NCI-H128 (cell line): ENCODE data around the gene SLC38A8.
A peak's percentile ranks its signal among the peaks of the same experiment; 100 is the strongest.

ENCODE experiments used
- DNase-seq: peaks from one replicate; lab custom pipeline; 2025; ENCODE audit not compliant: unreplicated experiment; lab: John Stamatoyannopoulos, UW

Gene SLC38A8

DNA sequence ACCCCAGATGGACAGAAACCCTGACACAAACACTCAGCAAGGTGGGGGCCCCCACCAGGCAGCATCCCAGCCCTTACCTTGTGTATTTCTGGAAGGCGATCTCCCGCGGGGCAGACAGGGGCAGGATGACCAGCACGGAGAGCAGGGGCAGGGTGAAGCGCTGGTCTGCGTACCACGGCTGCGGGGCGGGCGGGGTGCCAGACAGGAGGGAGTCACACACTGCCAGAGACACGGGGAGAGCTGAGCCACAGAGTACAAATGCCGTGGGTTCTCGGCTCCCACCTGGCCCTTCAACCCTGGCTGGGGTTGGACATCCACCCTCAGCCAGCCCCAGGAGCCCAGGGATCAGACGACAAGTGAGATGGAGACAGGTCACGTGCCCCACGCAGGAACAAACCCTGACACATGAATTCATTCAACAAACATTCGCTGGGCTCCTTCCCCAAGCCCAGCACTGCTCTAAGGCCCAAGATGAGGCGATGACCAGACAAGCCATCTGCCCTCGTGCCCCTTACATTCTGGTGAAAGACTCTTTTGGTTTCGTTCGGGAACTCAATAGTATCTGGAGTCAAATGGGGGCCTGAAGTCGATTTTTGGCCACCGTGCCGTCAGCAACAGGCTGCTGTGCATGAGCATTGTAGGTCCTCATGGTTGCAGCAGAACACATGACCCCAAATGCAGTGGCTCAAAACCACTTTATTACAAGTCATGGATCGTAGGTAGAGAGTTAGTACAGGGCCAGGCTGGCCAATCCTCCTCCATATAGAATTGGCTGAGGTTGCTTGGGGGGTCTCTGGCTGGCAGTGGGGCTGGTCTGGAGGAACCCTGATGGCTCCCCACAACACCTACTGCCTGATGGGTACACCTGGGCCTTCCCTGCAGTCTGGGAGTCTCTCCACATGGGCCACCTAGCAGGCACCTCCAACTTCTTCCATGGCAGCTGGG lies 9.1 kb downstream of the SLC38A8 start:
- no peak for DNase-seq

DNA sequence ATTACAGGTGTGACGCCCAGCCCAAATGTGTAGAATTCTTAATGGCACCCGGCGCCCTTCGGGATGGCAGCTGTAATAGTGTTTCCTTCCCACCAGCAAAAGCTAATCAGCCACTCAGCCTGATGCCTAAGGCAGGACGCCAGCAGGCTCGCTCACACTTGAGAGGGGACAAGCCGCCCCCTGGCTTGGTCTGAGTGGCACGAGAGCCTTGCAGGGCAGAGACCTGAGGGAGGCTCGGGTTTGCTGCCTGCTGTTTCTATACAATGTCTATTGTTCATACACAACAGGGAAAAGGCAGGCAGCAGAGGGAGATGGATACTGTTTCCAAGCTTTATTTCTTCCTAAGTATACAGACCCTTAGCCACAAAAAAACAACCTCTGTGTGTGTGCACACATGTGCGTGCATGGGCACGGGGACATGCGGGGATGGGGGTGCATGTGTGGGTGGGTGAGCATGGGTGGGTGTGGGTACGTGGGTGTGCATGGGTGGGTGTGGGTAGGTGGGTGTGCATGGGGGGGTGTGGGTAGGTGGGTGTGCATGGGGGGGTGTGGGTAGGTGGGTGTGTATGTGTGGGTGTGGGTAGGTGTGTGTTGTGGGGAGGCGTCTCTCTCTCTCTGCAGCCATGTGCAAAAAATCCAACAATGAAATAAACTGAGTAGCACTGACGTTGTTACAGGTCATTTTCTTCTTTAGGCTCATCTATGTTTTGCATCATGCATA lies 10.0 kb downstream of the SLC38A8 start:
- peak; percentile 59 for DNase-seq

DNA sequence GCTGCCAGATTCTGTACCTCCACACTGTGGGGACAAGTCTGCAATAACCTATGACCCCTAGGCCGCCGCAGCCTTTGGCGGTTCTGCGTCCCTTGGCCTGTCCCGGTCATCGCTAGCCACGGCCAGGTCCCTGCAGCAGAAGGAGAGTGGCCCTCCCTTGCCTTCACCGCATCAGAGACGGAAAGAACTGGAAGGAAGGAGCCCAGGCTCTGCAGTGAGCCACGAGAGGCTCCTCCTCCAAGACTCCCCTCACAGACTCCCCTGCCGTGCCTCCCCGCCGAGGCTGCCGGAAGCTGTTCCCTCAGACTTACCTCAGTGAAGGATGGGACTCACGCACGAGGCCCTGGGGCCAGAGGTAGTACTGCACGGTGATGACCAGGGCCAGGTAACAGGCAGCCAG lies 11.0 kb downstream of the SLC38A8 start:
- DNase-seq = no peak

DNA sequence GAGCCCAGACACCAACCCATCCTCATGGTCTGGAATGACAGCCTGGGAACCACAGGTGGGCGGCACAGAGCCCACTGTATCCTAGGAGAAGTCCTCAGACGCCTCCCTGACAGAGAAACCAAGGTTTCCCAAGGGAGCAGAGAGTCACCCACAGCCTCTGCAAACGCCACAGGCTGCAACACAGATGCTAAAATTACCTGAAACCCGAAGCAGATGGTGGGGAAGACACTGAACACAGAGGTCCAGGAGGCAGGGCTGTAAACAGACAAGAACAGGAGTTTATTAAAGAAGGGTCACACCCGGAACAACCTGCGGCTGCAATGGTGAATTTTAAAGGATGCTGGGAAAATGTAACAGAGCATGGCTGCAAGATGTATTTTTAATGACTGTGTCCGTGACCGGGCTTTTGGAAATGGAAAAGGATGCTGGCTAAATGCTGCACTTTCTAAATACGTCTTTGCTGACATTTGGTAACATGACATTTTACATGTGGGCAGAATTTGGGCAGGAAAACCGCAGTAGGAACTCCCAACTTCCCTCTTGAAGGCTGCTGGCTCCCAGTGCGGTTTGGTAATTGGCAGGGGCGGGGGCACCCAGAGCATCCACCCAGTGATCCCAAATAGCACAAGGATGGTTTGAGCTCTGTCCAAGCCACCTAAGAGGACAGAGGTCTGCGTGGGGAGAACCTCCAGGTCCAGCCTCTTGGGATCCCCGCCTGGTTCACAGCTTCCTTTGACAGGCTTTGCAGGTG lies 13.1 kb downstream of the SLC38A8 start:
- DNase-seq = no peak

DNA sequence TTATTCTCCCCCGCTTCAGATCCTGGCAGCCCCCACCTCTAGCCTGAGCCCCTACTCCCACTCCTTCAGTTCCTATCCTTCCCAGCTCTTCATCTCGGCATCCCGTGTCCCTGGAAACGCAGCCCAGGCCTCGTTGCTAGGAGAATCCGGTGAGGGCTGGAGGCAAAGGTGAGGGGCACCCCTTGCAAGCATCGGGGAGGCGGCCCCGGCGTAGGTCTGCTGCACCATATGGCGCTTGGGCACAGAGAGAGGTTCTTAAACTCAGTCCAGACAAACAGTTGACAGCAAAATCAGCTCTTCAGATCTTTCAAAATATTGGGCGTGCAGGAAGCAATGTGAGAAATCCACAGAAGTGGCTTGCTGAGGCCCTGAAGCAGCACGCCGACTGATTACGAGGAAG lies 15.0 kb downstream of the SLC38A8 start:
- DNase-seq = no peak

DNA sequence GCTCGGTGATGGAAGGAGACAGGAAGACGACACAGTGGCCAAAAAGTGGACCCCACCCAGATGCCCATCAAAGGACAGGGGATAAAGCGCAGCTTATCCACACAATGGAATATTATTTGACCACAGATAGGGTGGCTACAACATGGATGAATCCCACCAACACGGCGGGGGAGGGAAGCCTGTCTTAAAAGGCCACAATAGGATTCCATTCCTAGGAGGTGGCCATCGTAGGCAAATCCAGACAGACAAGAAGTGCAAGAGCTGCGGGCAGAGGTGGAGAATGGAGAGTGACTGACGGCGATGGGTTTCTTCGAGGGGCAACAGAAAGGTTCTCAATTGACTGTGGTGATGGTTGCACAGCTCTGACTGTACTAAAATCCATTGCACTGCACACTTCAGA lies 16.0 kb downstream of the SLC38A8 start:
- no peak for DNase-seq

DNA sequence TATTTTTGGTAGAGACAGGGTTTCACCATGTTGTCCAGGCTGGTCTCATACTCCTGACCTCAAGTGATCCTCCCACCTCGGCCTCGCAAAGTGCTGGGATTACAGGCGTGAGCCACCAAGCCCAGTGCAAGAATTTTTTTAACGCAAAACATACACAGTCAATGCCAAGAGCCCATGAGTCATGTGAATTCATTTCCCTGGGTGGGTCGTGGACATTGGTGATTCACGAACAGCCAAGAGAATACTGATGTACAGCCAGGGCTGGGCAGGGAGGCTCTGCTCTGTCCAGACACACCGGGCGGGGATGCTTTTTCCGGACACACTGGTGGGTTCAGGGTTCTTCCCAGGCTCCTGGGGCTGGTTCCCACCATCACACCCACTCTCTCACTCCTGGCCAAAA lies 17.7 kb downstream of the SLC38A8 start:
- no peak for DNase-seq

DNA sequence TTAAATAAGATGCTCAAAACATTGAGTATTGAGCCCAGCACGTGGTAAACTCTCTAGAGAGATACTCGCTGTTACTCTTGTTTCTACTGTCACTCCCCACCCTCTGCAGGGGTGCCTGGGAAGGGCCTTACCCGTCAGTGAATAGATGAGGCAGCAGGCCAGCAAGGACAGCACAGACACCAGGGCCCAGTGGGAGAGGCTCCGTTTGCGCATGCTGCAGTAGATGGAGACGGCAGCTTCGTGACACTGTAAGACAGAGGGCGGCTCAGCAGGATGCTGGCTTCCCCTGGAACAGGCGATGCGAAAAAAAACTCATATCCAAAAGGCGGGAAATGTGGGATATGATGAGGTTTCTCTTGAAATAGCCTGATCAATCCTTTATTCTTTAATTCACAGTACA lies 20.0 kb downstream of the SLC38A8 start:
- DNase-seq = no peak

DNA sequence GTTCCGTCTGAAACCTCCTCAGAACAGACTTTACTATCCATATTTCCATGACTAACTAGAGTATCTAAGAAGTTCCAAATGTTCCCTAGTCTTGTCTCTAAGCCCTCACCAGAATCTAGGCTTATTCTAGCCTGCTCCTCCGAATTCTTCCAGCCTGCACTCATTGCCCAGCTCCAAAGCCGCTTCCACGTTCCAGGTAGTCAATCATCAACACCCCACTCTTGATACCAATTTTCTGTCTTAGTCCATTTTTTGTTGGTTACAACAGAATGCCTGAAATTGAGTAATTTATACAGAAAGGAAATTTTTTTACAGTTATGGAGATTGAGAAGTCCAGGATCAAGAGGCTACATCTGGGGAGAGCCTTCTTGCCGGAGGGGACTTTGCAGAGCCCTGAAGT lies 21.1 kb downstream of the SLC38A8 start:
- no peak for DNase-seq

DNA sequence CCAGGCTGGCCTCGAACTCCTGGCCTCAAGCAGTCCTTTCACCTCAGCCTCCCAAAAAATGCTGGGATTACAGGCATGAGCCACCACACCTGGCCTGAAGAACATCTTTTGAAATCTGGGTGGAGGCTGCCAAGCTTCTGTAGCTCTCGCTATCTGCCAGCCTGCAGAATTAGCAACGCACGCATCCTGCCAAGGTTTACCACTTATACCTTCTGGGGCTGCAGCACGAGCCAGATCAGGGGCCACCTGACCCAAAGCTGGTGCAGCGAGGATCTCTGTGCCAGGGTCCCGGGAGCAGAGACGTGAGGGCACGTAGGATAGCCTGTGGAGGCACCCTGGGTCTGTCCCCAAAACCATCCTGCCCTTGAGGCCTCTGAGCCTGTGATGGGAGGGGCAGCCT lies 22.2 kb downstream of the SLC38A8 start:
- no peak for DNase-seq

DNA sequence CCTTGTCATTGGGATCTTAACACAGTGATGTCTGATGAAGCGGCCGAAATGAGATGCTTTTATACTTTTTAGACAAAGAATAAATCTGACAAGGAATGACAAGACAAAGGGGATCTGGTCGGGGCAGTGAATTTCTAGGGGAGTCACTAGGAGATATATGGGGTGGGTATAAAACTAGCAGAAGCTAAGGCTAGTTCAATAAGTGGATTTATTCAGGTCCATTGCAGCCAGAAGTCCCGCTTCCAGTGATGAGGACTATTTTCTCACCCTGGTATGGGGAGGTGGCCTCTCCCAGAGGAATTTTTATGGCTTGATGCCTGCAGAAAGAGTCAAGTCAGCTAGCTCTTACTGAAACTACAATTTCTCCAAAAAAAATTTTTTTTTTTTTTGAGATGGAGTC lies 23.9 kb downstream of the SLC38A8 start:
- no peak for DNase-seq

DNA sequence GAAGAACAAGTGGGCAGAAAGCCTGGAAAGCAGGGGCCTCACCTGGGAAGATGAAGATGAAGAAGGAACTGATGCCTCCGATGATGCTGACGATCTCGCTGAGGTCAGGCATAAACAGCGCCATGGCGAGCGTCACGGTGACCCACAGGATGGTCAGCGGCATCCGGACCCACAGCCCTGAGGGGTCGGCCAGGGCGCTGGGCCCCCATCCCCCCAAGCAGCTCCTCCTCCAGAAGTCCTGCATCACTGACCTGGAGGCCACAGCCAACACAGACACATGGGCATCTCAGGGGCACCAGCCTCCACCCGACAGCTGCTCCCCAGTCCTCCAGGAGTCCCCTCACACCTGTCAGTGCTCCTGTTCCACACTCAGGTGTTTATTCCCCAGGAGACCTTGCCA lies 26.1 kb downstream of the SLC38A8 start:
- DNase-seq = no peak

DNA sequence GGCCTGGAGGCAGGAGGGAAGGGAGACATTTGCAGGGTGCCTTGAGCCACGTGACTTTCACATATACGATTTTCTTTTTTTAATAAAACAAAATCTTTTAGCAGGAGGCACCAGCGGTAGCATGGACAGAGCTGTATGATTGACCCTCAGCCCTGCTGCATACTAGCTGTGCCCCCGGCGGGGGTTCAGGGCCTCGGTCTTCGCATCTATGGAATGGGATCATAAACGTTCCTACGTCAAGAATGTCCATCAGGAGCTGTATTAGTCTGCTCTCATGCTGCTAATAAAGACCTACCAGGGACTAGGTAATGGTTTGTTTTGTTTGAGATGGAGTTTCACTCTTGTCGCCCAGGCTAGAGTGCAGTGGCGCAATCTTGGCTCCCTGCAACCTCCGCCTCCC lies 27.2 kb downstream of the SLC38A8 start:
- DNase-seq = no peak

DNA sequence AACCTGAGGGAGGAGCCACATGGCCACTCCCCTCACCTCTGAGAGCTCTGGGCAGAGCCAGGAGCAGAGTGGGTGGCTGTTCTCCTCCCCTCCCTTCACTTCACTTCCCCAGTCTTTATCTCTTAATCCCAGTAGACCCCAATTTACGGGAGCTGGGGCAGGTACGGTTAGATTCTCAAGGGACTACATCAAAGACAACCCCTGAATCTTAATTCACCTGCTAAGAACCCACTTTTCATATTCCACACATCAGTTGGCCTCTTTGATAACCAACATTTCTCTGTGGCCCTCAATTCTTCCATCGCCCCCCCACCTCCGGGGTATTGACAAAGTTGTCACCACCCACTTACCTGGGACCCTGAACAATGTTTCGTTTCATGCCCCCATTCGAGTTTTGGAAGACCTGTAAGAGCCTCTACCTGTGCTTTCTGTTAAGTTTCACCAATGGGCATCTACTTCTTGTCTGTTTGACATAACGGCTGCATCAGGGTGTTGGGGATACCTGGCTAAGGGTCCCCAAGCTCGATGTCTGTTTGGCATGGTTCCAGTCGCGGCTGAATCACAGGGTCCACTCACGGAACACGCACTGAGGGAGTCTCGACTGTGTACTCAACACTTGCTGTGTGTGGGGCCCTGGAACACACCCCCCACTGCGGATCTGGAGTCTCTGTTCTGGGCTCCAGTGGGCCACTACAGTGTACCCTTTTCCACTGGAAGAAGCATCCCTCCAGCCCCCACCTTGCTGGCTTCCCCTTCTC lies 27.8 kb downstream of the SLC38A8 start:
- no peak for DNase-seq

DNA sequence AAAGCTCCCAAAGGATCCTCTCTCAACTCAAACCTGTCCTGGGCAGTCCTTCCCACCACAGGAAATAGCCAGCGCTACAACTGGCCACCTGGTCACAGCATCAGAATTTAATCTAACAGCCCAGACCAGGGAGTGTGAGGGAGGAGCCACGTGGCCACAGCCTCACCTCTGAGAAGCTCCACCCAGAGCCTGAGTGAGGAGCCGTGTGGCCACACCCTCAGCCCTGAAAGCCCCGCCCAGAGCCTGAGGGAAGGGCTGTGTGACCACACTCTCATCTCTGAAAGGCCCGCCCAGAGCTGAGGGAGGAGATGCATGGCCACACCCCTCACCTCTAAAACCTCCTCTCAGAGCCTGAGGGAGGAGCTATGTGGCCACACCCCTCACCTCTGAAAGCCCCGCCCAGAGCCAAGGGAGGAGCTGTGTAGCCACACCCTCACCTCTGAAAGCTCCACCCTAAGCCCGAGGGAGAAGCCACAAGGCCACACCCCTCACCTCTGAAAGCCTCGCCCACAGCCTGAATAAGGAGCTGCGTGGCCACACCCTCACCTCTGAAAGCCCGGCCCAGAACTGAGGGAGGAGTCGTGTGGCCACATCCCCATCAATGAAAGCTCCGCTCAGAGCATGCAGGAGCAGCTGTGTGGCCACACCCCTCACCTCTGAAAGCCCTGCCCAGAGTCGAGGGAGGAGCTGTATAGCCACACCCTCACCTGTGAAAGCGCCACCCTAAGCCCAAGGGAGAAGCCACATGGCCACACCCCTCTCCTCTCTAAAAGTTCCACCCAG lies 28.6 kb downstream of the SLC38A8 start:
- peak; percentile 51 for DNase-seq

DNA sequence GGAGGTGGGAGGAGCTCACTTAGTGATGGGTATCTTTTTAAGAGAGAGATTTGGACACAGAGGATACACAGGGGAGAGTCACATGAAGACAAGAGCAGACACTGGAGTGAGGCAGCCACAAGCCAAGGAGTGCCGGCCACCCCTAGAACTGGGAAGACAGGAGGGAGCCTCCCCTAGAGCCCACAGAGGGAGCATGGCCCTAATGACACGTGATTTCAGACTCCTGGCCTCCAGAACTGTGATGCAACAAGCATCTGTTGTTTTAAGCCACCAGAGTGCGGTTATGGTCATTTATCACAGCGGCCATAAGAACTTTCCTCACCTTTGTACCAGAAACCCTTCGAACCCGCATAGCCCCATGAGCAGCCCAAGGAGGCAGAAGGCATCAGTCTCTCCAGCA lies 33.3 kb downstream of the SLC38A8 start:
- no peak for DNase-seq

DNA sequence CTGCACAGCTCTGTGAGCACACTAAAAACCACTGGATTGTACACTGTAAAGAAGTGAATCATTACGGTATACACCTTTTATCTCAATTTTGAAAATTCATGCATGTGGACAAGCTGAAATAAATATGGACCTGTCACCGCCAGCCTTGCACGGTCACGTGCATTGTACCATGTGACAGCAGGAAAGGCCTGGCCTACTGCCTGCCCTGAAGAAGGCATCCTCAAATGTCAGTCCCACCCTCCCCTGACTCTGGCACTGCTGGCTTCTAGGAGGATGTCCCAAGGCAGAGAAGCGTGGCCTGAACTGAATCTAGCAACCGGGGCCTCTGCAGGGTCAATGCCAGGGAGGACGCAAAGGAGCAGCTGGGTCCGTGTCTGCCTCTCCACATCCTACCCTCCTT lies 34.6 kb downstream of the SLC38A8 start:
- no peak for DNase-seq

DNA sequence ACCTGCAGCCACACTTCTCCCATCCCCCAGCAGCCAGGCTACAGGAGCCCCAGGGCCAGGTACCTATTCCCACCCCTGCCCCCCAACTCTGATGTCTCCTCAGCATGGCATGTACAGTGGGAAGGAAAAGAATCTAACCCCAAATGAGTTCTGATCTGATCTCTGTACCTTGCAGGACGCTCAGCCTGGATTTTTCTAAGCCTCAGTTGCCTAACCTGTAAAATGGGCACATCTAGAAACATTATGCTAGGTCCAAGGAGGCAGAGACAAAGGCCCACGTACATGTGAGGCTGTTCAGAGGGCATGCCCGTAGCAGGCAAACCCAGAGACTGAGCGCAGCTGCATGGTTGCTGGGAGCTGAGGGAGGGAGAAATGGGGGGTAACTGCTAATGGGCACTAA lies 35.1 kb downstream of the SLC38A8 start:
- DNase-seq = no peak

DNA sequence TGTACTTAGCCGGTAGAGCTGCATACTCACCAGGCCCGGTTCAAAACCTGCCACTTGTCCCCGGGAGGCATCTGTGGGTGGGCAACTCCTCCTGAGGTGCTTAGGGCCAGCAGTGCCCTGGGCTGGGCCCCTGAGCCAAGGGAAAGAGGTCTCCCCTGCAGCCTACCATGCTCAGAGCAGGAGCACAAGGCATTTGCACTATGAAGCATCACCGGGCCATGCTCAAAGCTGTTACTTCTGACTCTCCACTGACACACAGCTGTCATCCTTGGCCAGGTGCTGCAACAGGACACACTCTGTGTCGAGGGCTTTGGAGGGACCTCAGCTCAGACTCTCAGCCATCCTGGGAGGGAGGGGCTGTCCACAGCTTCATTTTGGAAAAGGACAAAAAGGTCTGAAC lies 37.2 kb downstream of the SLC38A8 start:
- DNase-seq = no peak

DNA sequence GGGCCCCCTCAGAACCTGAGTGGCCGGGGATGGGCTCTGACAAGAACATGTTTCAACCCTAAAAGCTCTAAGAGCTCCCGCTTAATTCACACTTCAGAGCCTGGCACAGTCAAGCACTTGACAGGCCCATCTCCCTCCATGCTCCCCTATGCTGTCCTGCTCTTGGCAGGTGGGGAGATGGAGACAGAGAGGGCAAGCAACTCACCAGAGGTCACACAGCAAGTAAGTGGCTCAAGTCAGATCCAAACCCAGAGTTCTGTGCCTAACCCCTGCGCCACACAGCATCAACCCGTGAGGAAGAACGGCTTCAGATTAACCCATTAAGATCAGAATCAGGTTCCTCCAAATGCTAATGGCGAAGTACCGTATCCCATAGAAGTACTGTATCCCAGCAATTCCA lies 38.2 kb downstream of the SLC38A8 start:
- no peak for DNase-seq
